Keratinocyte (primary cell): ENCODE measurements around the gene FAM50A. TPM values are rescaled to one million over a fixed set of nuclear protein-coding genes. Genes with fewer than 3 reads are reported as not detected.

Experiments
- DNase-seq: peaks from one replicate; pipeline ENCODE4 v3.0.0-alpha.2; 2011; ENCODE audit warnings: low read depth, missing footprints, low spot score
- FAIRE-seq: peaks from 2 replicates; lab custom pipeline; 2011; peaks lifted over from hg19 to GRCh38; lab: Jason Lieb, UNC
- H2AFZ ChIP-seq: 2 replicates; pipeline ENCODE4 v1.6.0; 2012; ENCODE audit warnings: low read length, control low read depth, inconsistent platforms; ENCODE audit not compliant: control insufficient read depth
- H3K27ac ChIP-seq: 2 replicates; pipeline ENCODE4 v1.5.1; 2011; ENCODE audit warnings: low read length; ENCODE audit not compliant: control insufficient read depth, insufficient read depth
- H3K27me3 ChIP-seq: 3 replicates; pipeline ENCODE4 v1.6.0; 2011; ENCODE audit warnings: low read length; ENCODE audit not compliant: control insufficient read depth, insufficient read depth; ENCODE audit errors: extremely low read depth
- H3K36me3 ChIP-seq, 2 experiments: 2 replicates in 1 of 2; 3 replicates in 1 of 2; pipeline ENCODE4 v1.5.1; 2011; ENCODE audit warnings: low read length in 2 of 2, mild to moderate bottlenecking in 1 of 2; ENCODE audit not compliant: control insufficient read depth in 2 of 2, insufficient read depth in 2 of 2; ENCODE audit errors: extremely low read depth in 1 of 2
- H3K4me1 ChIP-seq: 3 replicates; pipeline ENCODE4 v1.5.1; 2011; ENCODE audit warnings: low read length; ENCODE audit not compliant: control insufficient read depth, insufficient read depth; ENCODE audit errors: extremely low read depth
- H3K4me2 ChIP-seq: 3 replicates; pipeline ENCODE4 v1.6.0; 2011; ENCODE audit warnings: low read depth, low read length; ENCODE audit not compliant: control insufficient read depth, insufficient read depth; ENCODE audit errors: extremely low read depth
- H3K4me3 ChIP-seq, 3 experiments: fragments of 200-600 bp in 1 of 3; sonication (generic) in 1 of 3; 2 replicates in 2 of 3; 3 replicates in 1 of 3; pipeline ENCODE4 v1.5.1; 2011 to 2016; ENCODE audit warnings: low read length in 3 of 3, mild to moderate bottlenecking in 3 of 3, control low read depth in 2 of 3, inconsistent platforms in 1 of 3, low read depth in 1 of 3, mixed read lengths in 1 of 3, mixed run types in 1 of 3, moderate library complexity in 1 of 3; ENCODE audit not compliant: control insufficient read depth in 2 of 3, insufficient read depth in 2 of 3; ENCODE audit errors: extremely low read depth in 1 of 3
- H3K79me2 ChIP-seq: 2 replicates; pipeline ENCODE4 v1.6.0; 2012; ENCODE audit warnings: low read length; ENCODE audit not compliant: control insufficient read depth, insufficient read depth
- H3K9ac ChIP-seq: 3 replicates; pipeline ENCODE4 v1.6.0; 2011; ENCODE audit warnings: low read length; ENCODE audit not compliant: control insufficient read depth, insufficient read depth; ENCODE audit errors: extremely low read depth
- H3K9me1 ChIP-seq: 3 replicates; pipeline ENCODE4 v1.6.0; 2011; ENCODE audit warnings: low read length; ENCODE audit not compliant: control insufficient read depth, insufficient read depth; ENCODE audit errors: extremely low read depth
- H3K9me3 ChIP-seq: 2 replicates; pipeline ENCODE4 v1.5.1; 2012; ENCODE audit warnings: low read depth, low read length; ENCODE audit not compliant: control insufficient read depth
- H4K20me1 ChIP-seq: 3 replicates; pipeline ENCODE4 v1.6.0; 2011; ENCODE audit warnings: low read length; ENCODE audit not compliant: control insufficient read depth, insufficient read depth; ENCODE audit errors: extremely low read depth
- EZH2 ChIP-seq: IDR thresholded peaks from one replicate; pipeline ENCODE4 v1.6.1; 2012; ENCODE audit warnings: inconsistent platforms, mild to moderate bottlenecking, low read length, moderate library complexity
- dilution Hi-C: fragments of 300-500 bp; cut with MboI; formaldehyde crosslinking; loops from one replicate; pipeline ENCODE4 v1.7.0; 2020; ENCODE audit warnings: low sequenced_read_pairs; ENCODE audit not compliant: extremely low pct_ligation_motif_present
- polyA plus RNA-seq, 5 experiments: library from polyadenylated mRNA; depleted of rRNA in 3 of 5; stranded (reverse) in 3 of 5; stranded (forward) in 1 of 5; unstranded in 1 of 5; fragments of >200 nt; gene quantifications; 1 replicate in 1 of 5; 2 replicates in 3 of 5; 3 replicates in 1 of 5; pipeline versions ENCODE4 v1.2.1 to v1.2.3, GENCODE V29; 2011 to 2012; ENCODE audit warnings: missing spikeins in 2 of 5, low read depth in 1 of 5, low replicate concordance in 1 of 5
- TF ChIP-seq, protein P1 (sequence below), 3 experiments: IDR thresholded peaks in 1 of 3; conservative IDR thresholded peaks in 1 of 3; optimal IDR thresholded peaks in 1 of 3; 2 replicates in 2 of 3; 3 replicates in 1 of 3; pipeline versions ENCODE3 to v1.5.1; 2011; ENCODE audit warnings: low read length in 3 of 3, mild to moderate bottlenecking in 3 of 3, moderate library complexity in 2 of 3, control low read depth in 1 of 3, inconsistent platforms in 1 of 3; ENCODE audit not compliant: insufficient read depth in 2 of 3; ENCODE audit errors: extremely low read depth in 1 of 3

The FAM50A gene
- polyA plus RNA-seq, 1 donor (not counting 4 experiments of a cell fraction or from before 2014, with no cell fraction given): 35.7 TPM

- H3K4me2 ChIP-seq: no peak overlapping the region
- H3K4me1 ChIP-seq: peaks cover 17% of the 10 kb centered on the region
- dilution Hi-C loops: no loop called here
- H3K27me3 ChIP-seq: no peaks in the 10 kb centered on the region
- FAIRE-seq (no peak), DNase-seq (no peak)
- peaks cover 24% of the 10 kb centered on the region for H3K79me2 ChIP-seq
- no peak overlapping the region for H3K9ac ChIP-seq
- H3K4me3 ChIP-seq: no peak overlapping the region
- no peak overlapping the region for H2AFZ ChIP-seq
- H3K9me3 ChIP-seq: peaks cover 4% of the 10 kb centered on the region
- peaks cover 5% of the 10 kb centered on the region for H4K20me1 ChIP-seq
- H3K27ac ChIP-seq: no peak overlapping the region
- TF ChIP-seq EZH2: no peak
- TF ChIP-seq, protein P1, sequence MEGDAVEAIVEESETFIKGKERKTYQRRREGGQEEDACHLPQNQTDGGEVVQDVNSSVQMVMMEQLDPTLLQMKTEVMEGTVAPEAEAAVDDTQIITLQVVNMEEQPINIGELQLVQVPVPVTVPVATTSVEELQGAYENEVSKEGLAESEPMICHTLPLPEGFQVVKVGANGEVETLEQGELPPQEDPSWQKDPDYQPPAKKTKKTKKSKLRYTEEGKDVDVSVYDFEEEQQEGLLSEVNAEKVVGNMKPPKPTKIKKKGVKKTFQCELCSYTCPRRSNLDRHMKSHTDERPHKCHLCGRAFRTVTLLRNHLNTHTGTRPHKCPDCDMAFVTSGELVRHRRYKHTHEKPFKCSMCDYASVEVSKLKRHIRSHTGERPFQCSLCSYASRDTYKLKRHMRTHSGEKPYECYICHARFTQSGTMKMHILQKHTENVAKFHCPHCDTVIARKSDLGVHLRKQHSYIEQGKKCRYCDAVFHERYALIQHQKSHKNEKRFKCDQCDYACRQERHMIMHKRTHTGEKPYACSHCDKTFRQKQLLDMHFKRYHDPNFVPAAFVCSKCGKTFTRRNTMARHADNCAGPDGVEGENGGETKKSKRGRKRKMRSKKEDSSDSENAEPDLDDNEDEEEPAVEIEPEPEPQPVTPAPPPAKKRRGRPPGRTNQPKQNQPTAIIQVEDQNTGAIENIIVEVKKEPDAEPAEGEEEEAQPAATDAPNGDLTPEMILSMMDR (optimal IDR thresholded peaks at IDR 0.05 in 1 of 3, IDR thresholded peaks at IDR 0.05 in 1 of 3, conservative IDR thresholded peaks at IDR 0.05 in 1 of 3; ENCODE audit: extremely low read depth in 1 of 3, insufficient read depth in 2 of 3, low read length in 3 of 3): no peak
- no peaks in the 10 kb centered on the region for H3K9me1 ChIP-seq
- H3K36me3 ChIP-seq: peaks cover 1 to 7% of the 10 kb centered on the region in 2 experiments
These were observed 4.1 kb upstream of the FAM50A start for GRCh38 chrX:154439841-154440240.

- H3K27ac ChIP-seq: no peak overlapping the region
- dilution Hi-C loops: no loop called here
- H3K4me2 ChIP-seq: no peak overlapping the region
- H3K79me2 ChIP-seq: peaks cover 24% of the 10 kb centered on the region
- H3K4me1 ChIP-seq: peaks cover 17% of the 10 kb centered on the region
- no peak overlapping the region for H2AFZ ChIP-seq
- H4K20me1 ChIP-seq: peaks cover 5% of the 10 kb centered on the region
- H3K9me1 ChIP-seq: no peaks in the 10 kb centered on the region
- H3K4me3 ChIP-seq: no peak overlapping the region
- no peak for TF ChIP-seq EZH2
- peaks cover 4% of the 10 kb centered on the region for H3K9me3 ChIP-seq
- H3K36me3 ChIP-seq: peaks cover 1 to 7% of the 10 kb centered on the region in 2 experiments
- FAIRE-seq: no peak
- H3K27me3 ChIP-seq: no peaks in the 10 kb centered on the region
- no peak overlapping the region for H3K9ac ChIP-seq
- no peak for DNase-seq
These were observed 3.2 kb upstream of the FAM50A start for GRCh38 chrX:154440623-154441357.
